Stomach (tissue), 4 donors: Measurements from ENCODE around the gene DCLK1.

Experiments used
- CTCF ChIP-seq, 7 experiments: fragments of 450-650 bp in 4 of 7; fragments of 200-600 bp in 3 of 7; sonication (generic) in 3 of 7; IDR thresholded peaks; one replicate each; pipeline ENCODE4 v1.5.1; 2016 to 2019; ENCODE audit warnings: antibody characterized with exemption in 7 of 7, control low read depth in 2 of 7, mild to moderate bottlenecking in 1 of 7
- EP300 ChIP-seq: sonication (generic); formaldehyde crosslinking; IDR thresholded peaks from one replicate; pipeline ENCODE4 v1.6.1; 2017; ENCODE audit warnings: antibody characterized with exemption
- POLR2A ChIP-seq, 4 donors: fragments of 450-650 bp; IDR thresholded peaks; one replicate each; pipeline ENCODE4 v1.6.1; 2016; ENCODE audit warnings: antibody characterized with exemption in 4 of 4, control low read depth in 2 of 4, mild to moderate bottlenecking in 1 of 4, moderate library complexity in 1 of 4
- POLR2AphosphoS5 ChIP-seq, 3 donors: sonication (generic); formaldehyde crosslinking; IDR thresholded peaks; one replicate each; pipeline ENCODE4 v1.6.1; 2016; ENCODE audit warnings: antibody characterized with exemption in 3 of 3

GRCh38 chr13:35722458-35723052 is 408.6 kb downstream of the DCLK1 start:
- TF ChIP-seq EP300 = no peak
- no peak for TF ChIP-seq CTCF (IDR thresholded peaks at IDR 0.05)
- TF ChIP-seq POLR2A (IDR thresholded peaks at IDR 0.05) = no peak
- TF ChIP-seq POLR2AphosphoS5 (IDR thresholded peaks at IDR 0.05) = no peak
